ENCODE measurements around the gene OOSP3.
"Not testable (repeated sequence)": the region's sequence is repeated elsewhere in the genome, so short reads cannot be mapped to it uniquely, and the experiment has no call there.

The OOSP3 gene, protein sequence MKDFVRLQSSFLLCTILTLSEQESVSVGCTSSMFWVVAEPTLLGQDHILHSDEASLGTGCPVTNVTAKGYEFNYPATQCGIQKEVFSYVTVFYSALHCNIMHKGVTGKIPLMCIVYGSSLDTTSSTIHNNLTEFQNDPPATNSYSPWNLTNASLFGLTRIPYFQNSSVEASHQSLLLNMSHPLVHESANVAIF

DNA sequence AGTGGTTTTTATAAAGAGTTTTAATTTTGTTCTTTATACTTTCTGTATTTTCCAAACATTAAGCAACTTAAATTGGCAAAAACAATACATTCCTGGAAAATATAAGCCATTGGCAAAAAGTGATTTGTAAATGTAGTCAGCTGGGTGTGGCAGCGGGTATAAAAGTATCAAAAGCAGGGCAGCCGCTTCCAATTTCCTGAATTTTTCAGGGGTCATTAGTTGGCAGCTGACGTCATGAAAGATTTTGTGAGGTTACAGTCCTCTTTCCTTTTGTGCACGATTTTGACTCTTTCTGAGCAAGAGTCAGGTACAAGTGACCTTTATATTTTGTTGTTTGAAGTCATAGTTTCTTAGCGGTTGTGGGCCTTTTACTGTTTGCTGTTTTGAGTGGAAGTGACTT lies at the start of gene OOSP3:
OOSP3 (plus strand) TSS at position 208 of the 400 bp plus-strand sequence; CDS start at position 235, 27 bp downstream.
- no peak for DNase-seq

DNA sequence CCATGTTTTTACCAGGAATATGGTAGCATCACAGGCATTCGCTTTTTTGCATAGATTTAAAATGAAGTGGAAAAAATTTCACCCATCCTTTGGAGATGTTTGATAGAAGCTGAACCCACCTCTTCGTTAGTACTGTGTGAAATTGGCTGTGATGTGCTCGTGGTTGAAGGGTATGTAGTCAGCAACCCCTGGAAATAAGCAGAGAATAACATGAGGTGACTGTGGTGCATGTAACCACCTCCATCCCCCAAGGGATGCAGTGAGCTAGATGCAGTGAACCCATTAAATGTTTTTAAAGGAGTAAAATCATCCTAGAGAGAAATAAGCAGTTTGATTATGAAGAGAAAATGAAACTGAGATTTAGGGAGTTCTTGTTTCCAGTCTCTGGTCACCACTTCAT lies 49.2 kb upstream of the OOSP3 start:
- no peak for DNase-seq

DNA sequence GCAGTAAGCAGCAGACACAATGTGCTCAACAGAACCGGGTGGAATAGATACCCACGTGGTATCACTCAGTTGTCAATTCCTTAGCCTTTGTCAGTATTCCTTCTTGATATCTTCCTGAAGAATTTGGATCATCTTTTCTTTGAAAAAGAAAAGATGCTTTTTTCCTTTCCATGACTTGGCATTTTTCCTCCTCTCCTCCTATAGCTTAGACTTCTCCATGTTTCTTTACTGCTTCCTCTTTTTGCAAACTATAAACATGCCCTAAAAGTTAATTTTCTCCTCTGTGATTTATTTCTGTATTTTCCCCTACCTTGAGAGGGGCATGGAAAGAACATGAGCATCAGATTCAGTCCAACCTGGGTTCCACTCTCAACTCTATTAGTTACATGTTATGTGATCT lies 45.0 kb upstream of the OOSP3 start:
- no peak for DNase-seq

DNA sequence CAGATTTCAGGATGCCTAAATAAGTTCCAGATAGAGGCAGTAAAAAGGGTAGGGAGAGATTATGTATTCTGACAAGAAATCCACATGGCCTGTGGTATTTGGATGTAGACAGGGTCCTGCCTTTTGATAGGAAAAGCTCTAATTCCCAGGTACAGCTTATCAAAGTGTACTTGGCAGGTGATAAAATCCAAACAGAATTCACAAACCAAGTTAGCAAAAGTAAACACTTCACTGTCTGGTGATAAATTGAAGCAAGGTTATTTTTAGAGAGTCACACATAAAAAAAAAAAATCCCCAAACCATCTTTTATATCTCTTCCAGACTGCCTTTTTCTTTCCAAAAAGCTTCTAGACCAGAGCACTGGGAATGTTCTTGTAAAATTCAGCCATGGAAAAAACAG lies 39.0 kb upstream of the OOSP3 start:
- DNase-seq: no peak

DNA sequence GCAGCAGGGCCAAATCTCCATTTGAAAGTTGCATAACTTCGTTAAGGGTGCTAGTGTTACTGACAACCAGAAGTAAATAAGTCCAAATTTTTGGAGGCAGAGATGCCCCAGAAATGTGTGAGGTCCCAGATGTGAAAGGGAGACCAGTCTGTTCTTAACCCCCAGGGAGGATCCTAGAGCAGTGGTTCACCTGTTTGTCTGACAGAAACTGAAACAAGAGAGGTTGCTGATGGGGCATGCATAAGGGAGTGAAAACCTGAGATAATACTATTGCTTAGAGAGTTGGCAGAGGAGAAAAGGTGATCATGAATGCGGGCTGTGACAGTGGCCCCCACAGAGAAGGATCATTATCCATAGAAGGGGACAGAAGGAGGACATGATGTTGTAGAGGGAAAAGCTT lies 37.1 kb upstream of the OOSP3 start:
- no peak for DNase-seq

DNA sequence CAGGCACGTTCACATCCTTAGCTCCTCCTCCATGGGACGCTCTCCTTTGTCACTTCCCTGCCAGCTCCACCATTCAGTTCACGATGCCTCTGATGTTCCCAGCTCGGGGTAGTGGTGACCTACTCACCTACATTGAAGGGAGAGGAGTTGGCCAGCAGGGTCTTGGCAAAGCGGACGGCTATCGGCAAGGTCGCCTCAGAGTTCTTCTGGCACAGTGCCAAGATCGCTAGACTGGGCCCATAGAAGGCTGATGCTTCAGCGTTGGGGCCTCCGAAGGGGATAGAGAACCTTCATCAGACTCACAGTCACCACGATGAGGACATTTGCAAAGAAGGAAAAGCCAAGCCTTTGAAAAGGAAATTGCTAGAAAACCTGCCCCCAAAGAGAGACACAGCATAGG lies 36.3 kb upstream of the OOSP3 start:
- no peak for DNase-seq

DNA sequence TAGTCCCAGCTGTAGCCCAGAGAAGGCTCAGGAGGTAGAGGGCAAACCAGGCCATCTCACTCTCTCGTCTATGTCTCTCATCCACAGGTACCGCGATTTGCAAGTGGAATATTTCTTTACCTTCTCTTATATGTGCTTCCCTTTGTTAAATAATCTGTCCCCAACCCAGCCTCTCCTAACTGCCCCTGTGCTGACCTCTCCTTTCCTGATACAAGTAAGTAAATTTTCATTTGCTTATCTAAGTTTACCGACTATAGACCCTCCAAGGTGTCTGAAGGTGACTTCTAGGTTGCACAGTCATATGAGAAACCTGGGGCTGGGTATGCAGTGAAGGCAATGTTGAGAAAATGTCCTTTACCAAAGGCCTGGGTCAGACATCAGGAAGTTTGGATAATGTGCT lies 33.2 kb upstream of the OOSP3 start, which contains the start of gene CBLIF:
CBLIF (minus strand) TSS at position 101 of the 400 bp plus-strand sequence; CDS start at position 55, 46 bp downstream.
- no peak for DNase-seq

DNA sequence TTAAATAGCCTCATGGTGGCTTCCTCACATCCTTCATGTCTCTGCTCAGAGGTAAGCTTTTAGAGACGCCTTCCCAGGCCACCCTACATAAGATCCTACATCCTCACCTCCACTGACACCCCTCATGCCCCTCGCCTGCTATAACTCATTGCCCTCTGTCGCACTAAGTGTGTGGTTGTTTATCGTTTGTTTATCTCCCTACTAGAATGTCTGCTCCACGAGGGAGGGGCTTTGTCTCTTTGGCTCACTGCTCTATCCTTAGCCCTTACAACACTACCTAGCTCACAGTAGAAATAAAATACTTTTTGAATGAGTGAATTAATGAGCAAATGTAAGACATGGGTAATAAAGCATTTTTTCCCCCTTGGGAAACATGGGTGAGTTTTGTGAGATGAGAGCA lies 32.0 kb upstream of the OOSP3 start:
- DNase-seq: no peak

DNA sequence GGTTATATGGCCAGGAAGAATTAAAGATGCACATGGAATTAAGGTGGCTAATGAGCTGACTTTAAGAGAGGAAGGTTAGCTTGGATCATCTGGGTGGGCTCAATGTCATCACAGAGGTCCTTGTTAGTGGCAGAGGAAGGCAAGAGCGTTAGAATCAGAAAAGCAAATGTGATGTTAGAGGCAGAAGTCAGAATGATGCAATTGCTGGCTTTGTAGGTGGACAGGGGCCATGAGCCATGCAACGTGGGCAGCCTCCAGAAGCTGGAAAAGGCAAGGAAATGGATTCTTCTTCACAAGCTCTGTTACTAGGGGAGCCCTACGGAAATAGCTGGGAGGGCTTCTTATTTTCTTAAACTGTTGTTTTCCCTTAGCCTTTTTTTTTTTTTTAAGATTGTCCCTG lies 31.0 kb upstream of the OOSP3 start:
- DNase-seq: no peak

DNA sequence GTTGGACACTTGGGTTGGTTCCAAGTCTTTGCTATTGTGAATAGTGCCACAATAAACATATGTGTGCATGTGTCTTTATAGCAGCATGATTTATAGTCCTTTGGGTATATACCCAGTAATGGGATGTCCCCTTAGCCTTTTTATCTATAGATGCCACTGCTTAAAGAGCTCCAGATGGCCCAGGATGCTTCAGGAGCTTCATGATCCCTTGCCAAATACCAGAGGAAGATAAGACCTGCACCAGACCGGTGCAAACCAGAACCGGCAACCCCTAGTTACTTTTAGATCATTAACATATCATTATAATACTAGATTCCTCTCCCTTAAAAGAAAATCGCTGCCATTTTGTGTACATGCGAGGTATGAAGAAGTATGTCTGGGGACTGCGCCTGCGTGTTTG lies 30.1 kb upstream of the OOSP3 start:
- DNase-seq: not testable (repeated sequence)

DNA sequence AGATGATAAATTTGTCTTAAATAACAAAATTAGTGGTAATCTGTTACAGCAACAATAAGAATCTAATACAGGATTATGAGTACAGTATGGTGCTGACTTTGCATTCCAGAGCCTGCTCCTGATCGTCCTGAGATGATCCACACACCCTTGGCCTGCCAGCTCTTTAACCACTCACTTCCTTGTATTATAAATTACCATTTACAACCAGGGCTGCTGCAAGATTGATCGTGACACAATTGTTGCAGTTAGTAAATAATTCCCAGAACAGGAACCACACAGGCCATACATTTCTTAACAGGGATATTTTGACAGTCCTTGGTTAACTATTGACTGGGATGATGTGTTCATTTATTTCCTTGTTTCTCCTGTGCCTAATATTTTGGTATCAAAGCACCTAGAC lies 29.5 kb upstream of the OOSP3 start:
- no peak for DNase-seq

DNA sequence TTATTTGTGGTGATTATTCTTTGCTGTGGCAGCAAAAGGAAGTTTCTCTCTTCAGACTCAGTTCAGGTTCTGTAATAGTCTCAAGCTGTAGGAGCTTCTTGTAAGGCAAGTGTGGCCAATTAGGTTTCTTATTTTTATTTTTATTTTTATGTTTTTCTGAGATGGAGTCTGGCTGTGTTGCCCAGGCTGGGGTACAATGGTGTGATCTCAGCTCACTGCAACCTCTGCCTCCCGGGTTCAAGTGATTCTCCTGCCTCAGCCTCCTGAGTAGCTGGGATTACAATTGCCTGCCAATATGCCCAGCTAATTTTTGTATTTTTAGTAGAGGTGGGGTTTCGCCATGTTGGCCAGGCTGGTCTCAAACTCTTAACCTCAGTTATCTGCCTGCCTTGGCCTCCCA lies 29.0 kb upstream of the OOSP3 start:
- not testable (repeated sequence) for DNase-seq

DNA sequence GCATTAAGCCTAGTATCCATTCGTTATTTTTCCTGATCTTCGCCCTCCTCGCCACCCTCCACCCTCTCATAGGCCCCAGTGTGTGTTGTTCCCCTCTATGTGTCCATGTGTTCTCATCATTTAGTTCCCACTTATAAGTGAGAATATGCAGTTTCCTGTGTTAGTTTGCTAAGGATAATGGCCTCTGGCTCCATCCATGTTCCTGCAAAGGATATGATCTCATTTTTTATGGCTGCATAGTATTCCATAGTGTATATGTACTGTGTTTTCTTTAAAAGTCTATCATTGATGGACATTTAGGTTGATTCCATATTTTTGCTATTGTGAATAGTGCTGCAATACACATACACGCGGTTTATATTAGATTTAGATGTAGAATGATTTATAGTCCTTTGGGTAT lies 27.2 kb upstream of the OOSP3 start:
- DNase-seq: not testable (repeated sequence)

DNA sequence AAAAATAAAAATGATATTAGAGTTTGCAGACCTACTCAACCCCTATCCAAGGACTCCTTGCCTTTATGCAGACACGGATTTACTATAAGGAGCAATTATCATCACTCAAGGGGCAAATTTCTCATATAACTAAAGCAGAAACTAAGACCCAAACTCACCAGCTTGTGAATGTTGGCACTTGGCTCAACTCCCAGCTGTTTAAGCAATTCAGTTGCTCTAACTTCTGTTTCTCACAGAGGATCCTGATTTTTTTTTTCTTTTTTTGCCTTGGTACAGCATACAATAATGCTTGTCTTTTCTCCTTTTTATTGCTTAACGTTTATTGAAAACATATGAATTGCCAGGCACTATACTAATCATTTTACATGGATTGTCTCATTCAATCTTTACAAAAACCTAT lies 23.7 kb upstream of the OOSP3 start:
- no peak for DNase-seq

DNA sequence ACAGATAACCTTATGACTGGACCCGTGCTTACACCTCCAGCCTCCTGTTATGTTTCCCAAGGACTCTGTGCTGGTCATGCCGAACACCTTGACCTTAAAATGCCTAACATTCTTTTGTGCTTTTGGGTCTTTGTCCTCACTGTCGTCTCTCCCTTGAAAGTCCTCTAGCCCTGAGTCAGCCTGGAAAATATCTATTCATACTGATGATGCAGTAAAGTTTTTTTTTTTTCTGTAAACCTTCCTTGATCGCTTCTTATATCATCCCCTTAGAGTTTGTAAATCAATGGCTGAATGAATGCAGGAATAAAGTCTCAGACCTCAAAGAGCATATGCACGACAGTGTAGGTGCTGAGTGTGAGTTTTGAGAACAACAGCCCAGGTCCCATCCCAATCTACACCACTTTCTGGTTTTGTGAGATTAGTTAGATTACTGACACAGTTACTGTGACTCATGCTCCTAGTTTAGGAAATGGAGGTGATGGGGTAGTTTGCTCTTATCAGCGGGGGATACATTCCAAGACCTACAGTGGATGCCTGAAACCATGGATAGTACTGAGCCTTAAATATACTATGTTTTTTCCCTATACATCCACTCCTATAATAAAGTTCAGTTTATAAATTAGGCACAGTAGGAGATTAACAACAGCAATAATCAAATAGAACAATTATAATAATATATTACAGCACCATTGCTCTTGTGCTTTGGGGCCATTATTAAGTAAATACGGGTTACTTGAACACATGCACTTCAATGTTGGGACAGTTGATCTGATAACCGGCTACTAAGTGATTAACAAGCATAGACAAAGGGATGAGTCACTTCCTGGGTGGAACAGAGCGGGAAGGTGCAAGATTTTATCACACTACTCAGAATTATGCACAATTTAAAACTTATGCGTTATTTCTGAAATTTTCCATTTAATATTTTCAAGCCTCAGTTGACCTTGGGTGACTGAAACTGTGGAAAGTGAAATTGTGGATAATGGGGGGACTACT lies 20.8 kb upstream of the OOSP3 start:
- DNase-seq: no peak

DNA sequence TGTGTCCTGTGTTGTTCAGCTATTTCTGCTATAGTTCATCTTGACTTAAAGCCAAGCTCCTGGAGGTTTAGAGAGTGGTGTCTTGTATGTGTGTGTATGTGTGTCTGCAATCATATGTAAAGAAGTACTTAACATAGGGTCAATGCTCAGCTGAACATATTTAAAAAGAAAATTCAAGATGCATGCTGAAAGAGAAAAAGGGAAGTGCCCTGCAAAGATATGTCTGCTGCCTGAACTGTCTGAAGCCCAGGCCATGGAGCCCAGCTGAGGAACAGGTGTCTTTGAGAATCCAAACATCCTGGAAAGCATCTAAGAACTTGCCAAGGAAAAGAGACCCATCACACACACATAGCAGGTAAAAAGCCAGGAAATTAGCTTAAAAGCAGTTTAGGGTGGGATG lies 18.9 kb upstream of the OOSP3 start:
- DNase-seq: no peak

DNA sequence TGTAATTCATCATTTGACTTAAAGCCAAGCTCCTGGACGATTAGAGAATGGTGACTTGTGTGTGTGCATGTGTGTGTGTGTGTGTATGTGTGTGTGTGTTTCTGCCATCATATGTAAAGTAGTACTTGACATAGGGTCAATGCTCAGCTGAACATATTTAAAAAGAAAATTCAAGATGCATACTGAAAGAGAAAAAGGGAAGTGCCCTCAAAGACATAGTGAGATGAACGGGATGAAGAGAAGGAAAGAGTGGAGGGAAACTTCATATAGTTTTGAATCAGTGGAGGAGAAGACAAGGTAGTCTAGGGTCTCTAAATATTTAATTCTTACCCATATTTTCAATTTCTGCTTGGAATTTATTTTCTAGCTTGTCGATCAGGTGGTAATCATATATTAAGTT lies 16.3 kb upstream of the OOSP3 start:
- no peak for DNase-seq

DNA sequence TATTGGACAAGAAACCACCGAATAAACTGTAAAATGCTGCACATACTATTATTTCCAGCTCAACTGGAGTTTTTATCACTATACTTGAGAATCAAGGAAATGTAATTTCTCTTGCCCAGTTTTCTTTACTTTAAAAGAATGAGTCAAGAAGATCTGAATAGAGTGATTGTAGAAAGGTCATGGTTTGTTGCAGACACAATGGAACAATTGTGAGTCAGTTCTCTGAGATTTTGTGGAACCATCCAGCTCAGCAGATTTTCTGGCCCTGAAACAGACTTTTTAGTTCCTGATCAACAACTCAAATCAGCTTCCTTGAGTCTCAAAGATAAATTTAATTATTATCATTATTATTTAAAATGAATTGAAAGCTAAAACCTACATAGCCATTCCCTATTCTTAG lies 13.6 kb upstream of the OOSP3 start:
- DNase-seq: no peak

DNA sequence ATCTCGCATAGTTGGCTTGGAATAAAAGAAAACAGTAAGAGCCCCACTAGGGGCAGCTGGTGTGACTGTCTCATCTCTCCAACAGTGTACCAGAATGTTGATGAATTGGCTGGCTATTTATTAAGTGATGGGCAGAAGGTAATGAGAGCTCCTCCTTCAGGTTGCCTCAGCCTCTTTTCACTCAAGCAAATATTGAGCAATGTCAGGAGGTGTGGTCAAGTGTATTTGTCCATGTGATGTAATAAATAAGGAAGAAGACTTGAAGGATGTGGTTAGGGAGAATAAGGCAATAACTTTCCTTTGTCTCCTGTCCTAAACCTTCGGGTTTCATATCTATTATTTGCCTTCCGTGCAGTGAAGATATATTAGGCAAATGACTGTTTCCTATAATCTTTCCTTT lies 12.2 kb upstream of the OOSP3 start, which contains the start of gene TCN1:
TCN1 (minus strand) TSS at position 91 of the 400 bp plus-strand sequence; CDS start at position 74, 17 bp downstream.
- DNase-seq: no peak

DNA sequence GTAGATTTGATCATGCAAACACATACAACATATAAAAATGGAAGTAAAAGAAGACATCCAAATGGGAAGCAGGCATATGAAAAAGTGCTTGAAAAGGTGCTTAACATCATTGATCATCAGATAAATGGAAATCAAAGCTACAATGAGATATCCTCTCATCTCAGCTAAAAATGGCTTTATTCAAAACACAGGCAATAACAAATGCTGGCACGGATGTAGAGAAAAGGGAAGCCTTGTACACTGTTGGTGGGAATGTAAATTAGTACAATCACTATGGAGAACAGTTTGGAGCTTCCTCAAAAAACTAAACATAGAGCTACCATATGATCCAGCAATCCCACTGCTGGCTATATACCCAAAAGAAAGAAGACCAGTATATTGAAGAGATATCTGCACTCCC lies 11.7 kb upstream of the OOSP3 start:
- no peak for DNase-seq

DNA sequence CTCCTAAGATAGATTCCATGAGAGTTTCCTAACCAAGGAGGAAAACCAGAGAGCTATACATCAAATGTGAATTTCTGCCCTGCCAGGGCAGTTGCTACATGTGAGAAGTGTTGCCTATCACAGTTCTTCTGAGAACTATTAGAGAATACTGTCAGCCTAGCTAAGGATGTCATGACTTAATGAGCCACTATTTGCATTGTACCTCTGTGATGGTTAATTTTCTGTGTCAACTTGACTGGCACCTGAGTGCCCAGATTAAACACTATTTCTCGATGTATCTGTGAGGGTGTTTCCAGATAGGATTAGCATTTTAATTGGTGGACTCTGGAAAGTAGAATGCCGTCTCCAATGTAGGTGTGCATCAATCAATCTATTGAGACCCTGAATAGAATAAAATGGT lies 10.6 kb upstream of the OOSP3 start:
- no peak for DNase-seq

DNA sequence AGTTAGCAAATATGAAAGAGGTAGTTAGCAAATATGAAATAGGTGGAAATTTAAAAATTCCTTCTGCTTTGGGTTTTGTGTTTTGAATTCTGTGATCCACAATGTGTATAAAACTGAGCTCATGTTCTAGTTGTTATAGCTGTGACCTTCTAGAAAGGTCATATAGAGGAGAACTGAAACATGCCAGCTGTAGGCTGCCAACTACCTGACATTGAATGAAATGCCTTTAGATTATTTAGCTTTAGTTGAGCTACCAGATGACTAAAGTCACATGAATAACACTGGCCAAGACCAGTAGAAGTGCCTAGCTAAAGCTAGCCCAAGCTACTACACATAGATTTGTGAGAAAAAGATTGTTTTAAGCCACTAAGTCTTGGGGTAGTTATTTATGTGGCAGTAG lies 6.5 kb upstream of the OOSP3 start:
- no peak for DNase-seq

DNA sequence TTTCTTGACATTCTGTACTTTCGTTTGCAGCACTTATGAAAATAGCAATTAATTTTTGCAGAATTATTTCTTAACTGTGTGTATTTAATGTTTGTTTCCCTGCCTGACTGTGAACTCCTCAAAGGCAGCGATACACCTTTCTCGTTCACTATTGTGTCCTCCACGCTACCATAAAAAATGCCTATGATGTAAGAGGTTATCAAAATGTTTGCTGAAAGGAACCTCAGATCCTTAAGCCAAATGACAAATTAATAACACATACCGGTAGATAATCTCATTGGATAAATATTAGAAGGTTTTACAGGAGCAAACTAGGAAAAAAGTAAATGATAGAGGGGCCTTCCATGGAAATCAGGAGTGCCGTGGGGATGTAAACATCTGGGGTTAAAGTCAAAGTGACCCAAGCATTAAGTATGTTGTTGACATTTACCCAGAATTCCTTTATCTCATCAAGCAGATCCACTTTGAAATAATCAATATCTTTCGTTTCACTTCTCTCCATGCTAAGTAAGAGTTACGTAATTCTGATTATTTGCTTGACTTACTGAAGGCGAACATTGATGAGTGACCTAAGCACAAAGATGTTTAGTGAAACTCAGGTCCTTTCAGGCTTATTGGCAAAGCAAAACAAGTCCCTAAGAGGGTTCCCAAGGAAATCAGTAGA lies 2.6 kb upstream of the OOSP3 start:
- no peak for DNase-seq

DNA sequence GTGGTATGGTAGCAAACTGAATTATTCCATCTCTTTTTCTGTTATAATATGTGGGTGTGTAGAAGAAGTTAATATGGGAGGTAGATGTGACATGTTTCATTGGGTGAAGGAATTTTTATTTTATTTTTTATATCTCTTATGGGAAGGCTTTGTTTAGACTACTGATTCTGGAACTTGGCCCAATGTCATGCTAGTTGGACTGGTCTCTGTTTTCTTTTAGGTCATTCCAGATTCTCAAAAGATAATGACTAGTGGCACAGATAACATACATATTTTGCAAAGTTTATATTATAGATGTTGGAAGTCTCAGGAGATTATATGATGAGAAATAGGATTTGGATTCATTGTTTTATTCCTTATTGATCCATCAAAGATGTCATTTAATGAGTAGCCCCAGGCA lies 1.3 kb upstream of the OOSP3 start:
- DNase-seq: no peak
